ENCODE measurements around the gene RXRA.

DNA sequence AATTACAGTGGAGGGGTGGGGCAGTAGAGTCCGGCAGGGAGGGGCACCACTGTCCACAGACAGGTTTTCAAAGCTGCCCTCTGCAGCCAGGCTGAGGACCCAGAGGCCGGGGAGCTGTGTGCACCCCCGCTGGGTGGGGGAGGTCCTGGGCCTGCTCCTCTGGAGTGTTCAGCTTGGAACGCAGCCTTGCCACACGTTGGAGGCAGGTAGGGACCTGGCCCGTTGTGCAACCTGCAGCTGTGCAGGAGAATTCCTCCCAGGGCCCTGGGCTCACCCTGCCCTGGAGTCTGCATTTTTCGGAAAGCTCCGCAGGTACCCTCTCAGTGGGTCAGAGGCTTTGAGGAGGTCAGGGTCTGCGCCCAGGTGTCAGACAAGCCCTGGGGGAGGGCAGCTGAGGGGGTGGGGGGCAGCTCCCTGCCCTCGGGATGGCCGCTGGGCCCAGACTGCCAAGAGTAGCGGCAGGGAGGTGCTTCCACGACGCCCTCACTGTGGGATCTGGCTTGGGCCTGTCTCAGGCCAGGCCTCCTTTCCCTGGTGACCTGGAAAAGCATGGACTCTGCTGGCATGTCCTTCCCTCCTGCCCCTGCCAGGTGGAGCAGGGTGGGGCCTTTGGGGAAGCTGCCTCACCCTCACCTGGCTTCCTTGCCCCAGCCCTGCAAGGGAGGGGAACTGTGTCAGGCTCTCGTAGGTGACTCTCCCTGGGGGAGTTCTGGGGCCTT lies 29.5 kb downstream of the RXRA start:
- no peak for TF ChIP-seq POLR2AphosphoS5 (IDR thresholded peaks at IDR 0.05; ENCODE audit: low read depth, low read length)
- TF ChIP-seq, protein P1, sequence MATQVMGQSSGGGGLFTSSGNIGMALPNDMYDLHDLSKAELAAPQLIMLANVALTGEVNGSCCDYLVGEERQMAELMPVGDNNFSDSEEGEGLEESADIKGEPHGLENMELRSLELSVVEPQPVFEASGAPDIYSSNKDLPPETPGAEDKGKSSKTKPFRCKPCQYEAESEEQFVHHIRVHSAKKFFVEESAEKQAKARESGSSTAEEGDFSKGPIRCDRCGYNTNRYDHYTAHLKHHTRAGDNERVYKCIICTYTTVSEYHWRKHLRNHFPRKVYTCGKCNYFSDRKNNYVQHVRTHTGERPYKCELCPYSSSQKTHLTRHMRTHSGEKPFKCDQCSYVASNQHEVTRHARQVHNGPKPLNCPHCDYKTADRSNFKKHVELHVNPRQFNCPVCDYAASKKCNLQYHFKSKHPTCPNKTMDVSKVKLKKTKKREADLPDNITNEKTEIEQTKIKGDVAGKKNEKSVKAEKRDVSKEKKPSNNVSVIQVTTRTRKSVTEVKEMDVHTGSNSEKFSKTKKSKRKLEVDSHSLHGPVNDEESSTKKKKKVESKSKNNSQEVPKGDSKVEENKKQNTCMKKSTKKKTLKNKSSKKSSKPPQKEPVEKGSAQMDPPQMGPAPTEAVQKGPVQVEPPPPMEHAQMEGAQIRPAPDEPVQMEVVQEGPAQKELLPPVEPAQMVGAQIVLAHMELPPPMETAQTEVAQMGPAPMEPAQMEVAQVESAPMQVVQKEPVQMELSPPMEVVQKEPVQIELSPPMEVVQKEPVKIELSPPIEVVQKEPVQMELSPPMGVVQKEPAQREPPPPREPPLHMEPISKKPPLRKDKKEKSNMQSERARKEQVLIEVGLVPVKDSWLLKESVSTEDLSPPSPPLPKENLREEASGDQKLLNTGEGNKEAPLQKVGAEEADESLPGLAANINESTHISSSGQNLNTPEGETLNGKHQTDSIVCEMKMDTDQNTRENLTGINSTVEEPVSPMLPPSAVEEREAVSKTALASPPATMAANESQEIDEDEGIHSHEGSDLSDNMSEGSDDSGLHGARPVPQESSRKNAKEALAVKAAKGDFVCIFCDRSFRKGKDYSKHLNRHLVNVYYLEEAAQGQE (IDR thresholded peaks at IDR 0.05; ENCODE audit: insufficient read depth in 1 of 2, low read depth in 2 of 2, low read length in 2 of 2): no peak
